HUES48 (cell line): ENCODE results near the gene RS1.

Experiments used
- H3K27ac ChIP-seq: one replicate; pipeline ENCODE4 v1.7.0; 2013; ENCODE audit warnings: low read depth, low read length, inconsistent platforms
- H3K27me3 ChIP-seq: 2 replicates; pipeline ENCODE4 v1.6.1; 2013; ENCODE audit warnings: mild to moderate bottlenecking, low read length; ENCODE audit not compliant: control insufficient read depth, insufficient read depth
- H3K36me3 ChIP-seq: 2 replicates; pipeline ENCODE4 v1.6.1; 2013; ENCODE audit warnings: low read length; ENCODE audit not compliant: control insufficient read depth, insufficient read depth
- H3K4me1 ChIP-seq: 2 replicates; pipeline ENCODE4 v1.6.1; 2013; ENCODE audit warnings: mild to moderate bottlenecking, low read length; ENCODE audit not compliant: control insufficient read depth, insufficient read depth
- H3K4me3 ChIP-seq: 2 replicates; pipeline ENCODE4 v1.5.1; 2013; ENCODE audit warnings: mild to moderate bottlenecking, low read depth, low read length
- H3K9ac ChIP-seq: 2 replicates; pipeline ENCODE4 v1.6.1; 2013; ENCODE audit warnings: mild to moderate bottlenecking, low read depth, low read length, moderate library complexity
- H3K9me3 ChIP-seq: 2 replicates; pipeline ENCODE4 v1.6.1; 2013; ENCODE audit warnings: low read length; ENCODE audit not compliant: control insufficient read depth, insufficient read depth

Gene RS1

GRCh38 chrX:18596096-18596495 is 75.8 kb downstream of the RS1 start:
- H3K4me3 ChIP-seq, result no peak overlapping the region
- no peaks in the 10 kb centered on the region for H3K4me1 ChIP-seq
- no peaks in the 10 kb centered on the region; the same call in 1 of the 2 replicates for H3K9me3 ChIP-seq
- no peak overlapping the region for H3K9ac ChIP-seq
- peaks cover 26% of the 10 kb centered on the region for H3K36me3 ChIP-seq
- no peak overlapping the region for H3K27ac ChIP-seq
- H3K27me3 ChIP-seq, result no peaks in the 10 kb centered on the region

DNA sequence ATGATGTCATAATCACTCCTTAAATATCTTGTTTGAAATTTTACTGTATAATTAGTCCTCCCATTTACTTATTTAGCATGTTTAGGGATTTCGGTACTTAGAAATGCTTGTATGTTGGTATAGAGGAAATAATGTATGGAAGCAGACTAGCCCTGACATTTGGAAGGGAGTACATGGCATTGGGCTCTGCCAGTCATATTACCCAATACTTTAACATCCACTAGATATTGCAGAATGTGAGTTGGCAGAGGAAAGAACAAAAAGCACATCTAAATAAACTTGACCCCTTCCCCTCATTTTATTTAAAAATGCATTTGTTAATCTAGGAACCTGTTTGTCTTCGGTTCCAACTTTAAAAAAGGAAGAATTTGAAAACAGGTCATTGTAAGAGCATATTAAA is 77.8 kb downstream of the RS1 start:
- no peak overlapping the region for H3K27ac ChIP-seq
- no peaks in the 10 kb centered on the region for H3K27me3 ChIP-seq
- H3K4me1 ChIP-seq, result no peaks in the 10 kb centered on the region
- H3K36me3 ChIP-seq, result peaks cover 13% of the 10 kb centered on the region; the same call in 1 of the 2 replicates
- no peak overlapping the region for H3K4me3 ChIP-seq
- no peak overlapping the region for H3K9ac ChIP-seq
- H3K9me3 ChIP-seq, result peaks cover 2% of the 10 kb centered on the region; the same call in 1 of the 2 replicates

DNA sequence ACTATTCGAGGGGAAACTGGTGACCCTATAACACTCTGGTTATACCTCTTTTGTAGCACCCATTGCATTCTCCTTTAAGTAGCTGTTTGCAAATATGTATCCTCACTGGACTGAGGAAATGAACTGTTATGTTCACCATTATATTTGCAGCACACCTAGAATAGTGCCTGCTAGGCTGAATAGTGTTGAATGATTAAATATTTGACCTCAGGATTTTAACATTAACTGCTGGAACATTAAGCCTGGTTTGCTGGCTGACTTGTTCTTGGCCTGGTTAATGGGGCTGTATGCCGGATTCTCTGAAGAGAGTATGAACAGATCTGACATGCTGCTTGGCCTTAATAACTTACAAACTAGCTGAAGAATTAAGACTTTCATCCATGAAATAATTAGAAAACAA is 80.1 kb downstream of the RS1 start:
- H3K9ac ChIP-seq, result no peak overlapping the region
- H3K4me1 ChIP-seq, result no peaks in the 10 kb centered on the region
- H3K36me3 ChIP-seq, result peaks cover 11% of the 10 kb centered on the region
- peaks cover 2% of the 10 kb centered on the region; the same call in 1 of the 2 replicates for H3K9me3 ChIP-seq
- H3K27ac ChIP-seq, result no peak overlapping the region
- H3K4me3 ChIP-seq, result no peak overlapping the region
- H3K27me3 ChIP-seq, result no peaks in the 10 kb centered on the region
